ENCODE data around the gene VPS45. TPM values are rescaled to one million over a fixed set of nuclear protein-coding genes. Genes with fewer than 3 reads are reported as not detected.

VPS45 gene
- total and polyA plus RNA-seq, 2 of the 13 experiments (the other 11 are each of a cell fraction or from before 2014, with no cell fraction given), result 15.2 to 25.2 TPM

- Histone ChIP-seq H3K4me3 (replicated peaks in 1 of 3; ENCODE audit: insufficient read depth in 1 of 3, low read depth in 2 of 3, low read length in 3 of 3) (no peak overlapping the region), H3K9me3 (ENCODE audit: low read length) (peaks cover 7% of the 10 kb centered on the region), H3K4me1 (ENCODE audit: insufficient read depth, low read length) (no peaks in the 10 kb centered on the region), H3K27ac (ENCODE audit: extremely low read length, insufficient read depth, low read length) (no peak overlapping the region), H3K79me2 (ENCODE audit: insufficient read depth, low read length) (no peaks in the 10 kb centered on the region), H3K9ac (ENCODE audit: insufficient read depth, low read depth, low read length) (no peak overlapping the region), H3K4me2 (ENCODE audit: low read depth, low read length) (no peak overlapping the region), H3K36me3 (replicated peaks in 1 of 2; ENCODE audit: control insufficient read depth in 1 of 2, insufficient read depth in 2 of 2, low read length in 2 of 2) (no peaks in the 10 kb centered on the region), H4K20me1 (ENCODE audit: insufficient read depth, low read length) (no peaks in the 10 kb centered on the region), H3K27me3 (ENCODE audit: control insufficient read depth in 1 of 2, insufficient read depth in 2 of 2, low read length in 2 of 2) (no peaks in the 10 kb centered on the region), H2AFZ (ENCODE audit: low read length) (no peak overlapping the region)
- TF ChIP-seq HMG20B (CRISPR knock-in tag; conservative IDR thresholded peaks at IDR 0.05) (no peak), GPN1 (CRISPR knock-in tag; IDR thresholded peaks at IDR 0.05; ENCODE audit: borderline replicate concordance) (no peak), FOXA3 (CRISPR knock-in tag; IDR thresholded peaks at IDR 0.05) (no peak), ZFP62 (CRISPR knock-in tag; IDR thresholded peaks at IDR 0.05) (no peak), PREB (CRISPR knock-in tag; IDR thresholded peaks at IDR 0.05) (no peak)
- FAIRE-seq (no peak), ATAC-seq (no peak), DNase-seq (ENCODE audit: low spot score) (no peak)
- BruUV-seq (replicated peaks), result no TSS peak
- in situ Hi-C loops (cut with HindIII; ENCODE audit: extremely low pct_ligation_motif_present, low pct_unique_long_range_greater_than_20kb), result no loop called here
- ChIA-PET POLR2A (no interaction called here), CTCF (ENCODE audit: low intra/inter-chr PET ratio, low total read pairs) (no interaction called here)
- 74% methylated on average over 5 of the region's 5 CpGs for WGBS (ENCODE audit: low lambda C conversion rate)
- intact Hi-C loops (cut with micrococcal nuclease; ENCODE audit: unreplicated experiment), result no loop called here
Measured at GRCh38 chr1:150111670-150112069, 44.1 kb downstream of the VPS45 start.

GRCh38 chr1:150115121-150115520 is 47.5 kb downstream of the VPS45 start:
- Histone ChIP-seq H3K36me3 (replicated peaks in 1 of 2; ENCODE audit: control insufficient read depth in 1 of 2, insufficient read depth in 2 of 2, low read length in 2 of 2) (no peaks in the 10 kb centered on the region), H3K27me3 (ENCODE audit: control insufficient read depth in 1 of 2, insufficient read depth in 2 of 2, low read length in 2 of 2) (no peaks in the 10 kb centered on the region), H4K20me1 (ENCODE audit: insufficient read depth, low read length) (no peaks in the 10 kb centered on the region), H3K9ac (ENCODE audit: insufficient read depth, low read depth, low read length) (no peak overlapping the region), H3K4me3 (replicated peaks in 1 of 3; ENCODE audit: insufficient read depth in 1 of 3, low read depth in 2 of 3, low read length in 3 of 3) (no peak overlapping the region), H3K79me2 (ENCODE audit: insufficient read depth, low read length) (no peaks in the 10 kb centered on the region), H3K4me2 (ENCODE audit: low read depth, low read length) (no peak overlapping the region), H3K27ac (ENCODE audit: extremely low read length, insufficient read depth, low read length) (no peak overlapping the region), H2AFZ (ENCODE audit: low read length) (no peak overlapping the region), H3K4me1 (ENCODE audit: insufficient read depth, low read length) (no peaks in the 10 kb centered on the region), H3K9me3 (ENCODE audit: low read length) (peaks cover 7% of the 10 kb centered on the region)
- 93% methylated on average over 1 of the region's 1 CpG for WGBS (ENCODE audit: low lambda C conversion rate)
- no TSS peak for BruUV-seq (replicated peaks)
- in situ Hi-C loops (cut with HindIII; ENCODE audit: extremely low pct_ligation_motif_present, low pct_unique_long_range_greater_than_20kb), result no loop called here
- ATAC-seq (no peak), FAIRE-seq (no peak), DNase-seq (ENCODE audit: low spot score) (no peak)
- intact Hi-C loops (cut with micrococcal nuclease; ENCODE audit: unreplicated experiment), result no loop called here
- CTCF ChIA-PET (ENCODE audit: low intra/inter-chr PET ratio, low total read pairs), result no interaction called here
- POLR2A ChIA-PET, result no interaction called here
- TF ChIP-seq TGIF2 (CRISPR knock-in tag; IDR thresholded peaks at IDR 0.05) (no peak), HIC2 (CRISPR knock-in tag; IDR thresholded peaks at IDR 0.05; ENCODE audit: low read depth) (no peak), KMT2B (CRISPR knock-in tag; IDR thresholded peaks at IDR 0.05) (no peak), FOSL2 (CRISPR knock-in tag; IDR thresholded peaks at IDR 0.05) (no peak), ZNF280D (CRISPR knock-in tag; IDR thresholded peaks at IDR 0.05) (no peak), ETS1 (CRISPR knock-in tag; IDR thresholded peaks at IDR 0.05) (no peak), STAT5B (CRISPR knock-in tag; IDR thresholded peaks at IDR 0.05) (no peak), SIN3A (IDR thresholded peaks at IDR 0.05; ENCODE audit: borderline replicate concordance, low read depth, low read length) (no peak), MATR3 (CRISPR knock-in tag; IDR thresholded peaks at IDR 0.05) (no peak)

Measured in HepG2 (cell line).